Neutrophil (primary cell): ENCODE results near the gene ZIC5.

Experiments used
- H3K27ac ChIP-seq: fragments of 200-600 bp; sonication (generic); 2 replicates; pipeline ENCODE4 v1.5.1; 2016; ENCODE audit warnings: mild to moderate bottlenecking, moderate library complexity
- H3K27me3 ChIP-seq: fragments of 200-600 bp; sonication (generic); 2 replicates; pipeline ENCODE4 v1.6.0; 2016; ENCODE audit warnings: mild to moderate bottlenecking
- H3K36me3 ChIP-seq: fragments of 200-600 bp; sonication (generic); 2 replicates; pipeline ENCODE4 v1.5.1; 2017
- H3K4me1 ChIP-seq, 2 experiments: fragments of 200-600 bp in 1 of 2; sonication (generic) in 1 of 2; 1 replicate in 1 of 2; 2 replicates in 1 of 2; pipeline versions ENCODE4 v1.5.1 to v1.6.1; 2013 to 2016; ENCODE audit warnings: low read depth in 1 of 2, low read length in 1 of 2, mild to moderate bottlenecking in 1 of 2, moderate library complexity in 1 of 2; ENCODE audit not compliant: control insufficient read depth in 1 of 2, insufficient read depth in 1 of 2
- H3K4me3 ChIP-seq, 2 experiments: fragments of 200-600 bp in 1 of 2; sonication (generic) in 1 of 2; 1 replicate in 1 of 2; 2 replicates in 1 of 2; pipeline ENCODE4 v1.5.1; 2013 to 2016; ENCODE audit warnings: low read depth in 1 of 2, low read length in 1 of 2, mild to moderate bottlenecking in 1 of 2, moderate library complexity in 1 of 2
- H3K9me3 ChIP-seq: fragments of 200-600 bp; sonication (generic); 2 replicates; pipeline ENCODE4 v1.5.1; 2016
- TF ChIP-seq, protein P1 (sequence below): fragments of 200-600 bp; sonication (generic); IDR thresholded peaks from 2 replicates; pipeline ENCODE4 v1.5.1; 2016; ENCODE audit warnings: antibody characterized with exemption

Gene ZIC5

DNA sequence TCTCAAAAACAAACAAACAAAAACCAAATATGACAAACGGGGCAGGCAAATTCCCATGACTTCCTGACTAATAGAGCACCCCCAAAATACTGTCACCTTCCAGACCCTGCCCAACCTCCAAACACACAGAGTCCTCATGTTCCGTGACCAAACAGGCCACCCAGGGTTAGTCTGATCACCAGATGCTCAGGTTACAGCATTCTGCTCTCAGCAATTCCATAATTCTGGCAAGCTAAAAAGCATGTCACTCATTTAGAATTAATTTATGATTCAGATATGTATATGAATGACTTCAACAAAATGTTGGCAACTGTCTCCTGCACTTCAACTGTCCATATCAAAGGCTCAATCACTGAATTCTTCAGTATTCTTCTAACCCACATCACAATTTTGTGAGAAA lies 52.4 kb downstream of the ZIC5 start:
- H3K27ac ChIP-seq = no peak overlapping the region
- H3K4me3 ChIP-seq = no peak overlapping the region
- TF ChIP-seq, protein P1, sequence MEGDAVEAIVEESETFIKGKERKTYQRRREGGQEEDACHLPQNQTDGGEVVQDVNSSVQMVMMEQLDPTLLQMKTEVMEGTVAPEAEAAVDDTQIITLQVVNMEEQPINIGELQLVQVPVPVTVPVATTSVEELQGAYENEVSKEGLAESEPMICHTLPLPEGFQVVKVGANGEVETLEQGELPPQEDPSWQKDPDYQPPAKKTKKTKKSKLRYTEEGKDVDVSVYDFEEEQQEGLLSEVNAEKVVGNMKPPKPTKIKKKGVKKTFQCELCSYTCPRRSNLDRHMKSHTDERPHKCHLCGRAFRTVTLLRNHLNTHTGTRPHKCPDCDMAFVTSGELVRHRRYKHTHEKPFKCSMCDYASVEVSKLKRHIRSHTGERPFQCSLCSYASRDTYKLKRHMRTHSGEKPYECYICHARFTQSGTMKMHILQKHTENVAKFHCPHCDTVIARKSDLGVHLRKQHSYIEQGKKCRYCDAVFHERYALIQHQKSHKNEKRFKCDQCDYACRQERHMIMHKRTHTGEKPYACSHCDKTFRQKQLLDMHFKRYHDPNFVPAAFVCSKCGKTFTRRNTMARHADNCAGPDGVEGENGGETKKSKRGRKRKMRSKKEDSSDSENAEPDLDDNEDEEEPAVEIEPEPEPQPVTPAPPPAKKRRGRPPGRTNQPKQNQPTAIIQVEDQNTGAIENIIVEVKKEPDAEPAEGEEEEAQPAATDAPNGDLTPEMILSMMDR = no peak

DNA sequence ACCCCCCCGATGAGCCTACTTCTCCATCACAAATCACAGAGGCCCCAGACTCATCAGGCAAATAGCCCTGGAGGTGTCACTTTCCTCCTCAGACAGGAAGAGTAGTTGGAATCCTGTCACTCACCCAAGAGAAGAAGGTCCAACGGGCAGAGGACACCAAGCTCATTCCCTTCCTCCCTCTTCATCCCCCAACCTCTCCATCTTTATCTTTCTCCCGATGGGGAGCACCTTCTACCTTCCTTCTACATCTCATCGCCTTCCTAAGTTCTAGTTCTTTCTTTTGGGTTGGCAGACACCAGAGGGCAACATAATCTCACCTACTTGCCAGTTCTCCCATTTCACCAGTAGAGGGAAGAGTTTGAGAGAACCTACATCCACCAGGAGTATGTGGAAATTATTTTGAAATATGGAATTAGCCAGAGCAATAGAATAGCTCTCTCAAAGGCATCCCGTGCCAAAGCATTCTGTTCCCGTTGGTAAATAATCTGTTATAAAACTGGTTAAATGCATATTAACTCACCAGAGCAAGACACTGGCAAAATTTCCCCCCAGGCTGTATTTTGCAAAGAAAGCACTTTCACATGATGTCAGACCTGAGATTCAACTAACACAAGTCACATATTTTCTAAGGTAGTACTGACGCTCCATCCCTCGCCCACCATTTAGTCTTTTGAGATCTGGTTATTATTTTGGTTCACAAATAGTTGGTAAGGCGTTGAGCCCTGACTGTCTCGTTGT lies 55.0 kb downstream of the ZIC5 start:
- H3K27me3 ChIP-seq = peaks cover 85% of the 10 kb centered on the region
- no peaks in the 10 kb centered on the region for H3K4me1 ChIP-seq
- H3K9me3 ChIP-seq = no peaks in the 10 kb centered on the region
- TF ChIP-seq, protein P1 = no peak
- no peak overlapping the region for H3K4me3 ChIP-seq
- H3K36me3 ChIP-seq = no peaks in the 10 kb centered on the region
- no peak overlapping the region for H3K27ac ChIP-seq

More for the DNA sequence above, 52.4 kb downstream of the ZIC5 start:
- Histone ChIP-seq H3K9me3 (no peaks in the 10 kb centered on the region), H3K4me1 (no peaks in the 10 kb centered on the region), H3K27me3 (peaks cover 79% of the 10 kb centered on the region), H3K36me3 (no peaks in the 10 kb centered on the region)

DNA sequence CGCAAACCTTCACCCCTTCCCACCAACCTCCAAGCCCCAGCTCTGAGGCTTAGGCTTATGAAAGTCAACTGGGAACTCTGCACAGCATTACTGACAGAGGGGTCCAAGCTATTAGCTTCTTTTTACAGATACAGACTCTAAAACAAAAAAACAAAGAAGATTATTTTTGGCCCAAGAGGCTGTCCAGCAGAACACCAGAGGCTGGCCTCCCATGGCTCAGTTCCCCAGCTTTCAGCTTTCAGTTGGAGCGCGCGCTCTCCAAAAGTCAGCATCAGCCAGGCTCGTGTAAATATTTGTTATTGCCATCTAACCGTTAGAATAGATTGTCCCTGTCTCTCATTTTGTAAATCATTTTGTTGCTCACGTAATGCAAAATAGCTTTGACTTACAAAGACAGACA lies 58.4 kb downstream of the ZIC5 start:
- Histone ChIP-seq H3K27ac (no peak overlapping the region), H3K4me1 (peaks cover 4 to 6% of the 10 kb centered on the region in 2 experiments), H3K27me3 (peaks cover 89% of the 10 kb centered on the region), H3K9me3 (no peaks in the 10 kb centered on the region), H3K36me3 (no peaks in the 10 kb centered on the region), H3K4me3 (no peak overlapping the region)
- TF ChIP-seq, protein P1 = no peak
